ENCODE data around the gene RASA3.
"Not testable (repeated sequence)": the region's sequence is repeated elsewhere in the genome, so short reads cannot be mapped to it uniquely, and the experiment has no call there.

RASA3 gene

DNA sequence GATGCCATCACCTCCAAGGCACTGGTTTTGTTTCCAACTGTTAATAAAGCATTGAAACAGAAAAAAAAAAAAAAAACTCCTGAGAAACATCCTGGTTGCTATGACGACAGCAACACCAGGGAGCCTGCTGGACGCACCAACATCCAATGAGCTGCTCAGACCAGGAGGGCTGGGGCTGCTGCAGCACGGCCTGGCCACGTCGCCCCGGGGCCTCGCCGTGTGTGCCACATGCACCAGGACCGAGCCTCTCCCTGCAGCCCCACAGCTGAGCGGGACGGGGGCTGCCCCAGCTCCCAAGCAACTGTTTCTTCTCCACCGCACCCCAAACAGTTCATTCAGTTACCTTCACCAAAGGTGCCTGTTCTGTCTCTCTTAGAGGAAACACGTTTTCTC, 54.5 kb downstream of the RASA3 start:
- 0 out of 22 replicates have a peak overlapping the region, but pooled peaks of 1 of the 11 experiments have one; percentile 21 for H3K9ac ChIP-seq
- peak overlapping the region in 2 of 11 experiments; percentile 31 to 34; a peak in 2 of 22 replicates for H3K27ac ChIP-seq
- peaks cover 70 to 92% (median 88%) of the 10 kb centered on the region in 11 experiments for H4K20me1 ChIP-seq
- peaks cover 0 to 13% (median 0%) of the 10 kb centered on the region in 11 experiments; a peak in 7 of 22 replicates for H3K9me3 ChIP-seq (replicated peaks in 1 of 11)
- peak overlapping the region; percentile 8 to 80 (median 70); a peak in 19 of 22 replicates for H3K4me2 ChIP-seq
- H3K4me1 ChIP-seq = peaks cover 46 to 88% (median 78%) of the 10 kb centered on the region in 10 experiments
- H3K4me3 ChIP-seq = no peak overlapping the region
- no peaks in the 10 kb centered on the region for H3K27me3 ChIP-seq
- peaks cover 12 to 64% (median 40%) of the 10 kb centered on the region in 11 experiments; a peak in 20 of 22 replicates for H3K36me3 ChIP-seq
- no peak for TF ChIP-seq Cebpa-rat (IDR thresholded peaks at IDR 0.05)

- TF ChIP-seq Cebpa-rat (IDR thresholded peaks at IDR 0.05) = no peak
- H3K9me3 ChIP-seq (replicated peaks in 1 of 11) = peaks cover 0 to 7% (median 0%) of the 10 kb centered on the region in 11 experiments; a peak in 2 of 22 replicates
- peak overlapping the region in 8 of 11 experiments; percentile 9 to 27 (median 13); a peak in 8 of 22 replicates for H3K27ac ChIP-seq
- H4K20me1 ChIP-seq = peaks cover 64 to 94% (median 83%) of the 10 kb centered on the region in 11 experiments
- peaks cover 12 to 64% (median 38%) of the 10 kb centered on the region in 11 experiments; a peak in 20 of 22 replicates for H3K36me3 ChIP-seq
- H3K4me3 ChIP-seq = no peak overlapping the region
- H3K27me3 ChIP-seq = no peaks in the 10 kb centered on the region
- H3K4me1 ChIP-seq = peaks cover 51 to 88% (median 82%) of the 10 kb centered on the region in 10 experiments
- peak overlapping the region in 7 of 11 experiments; percentile 5 to 50 (median 37); a peak in 10 of 22 replicates for H3K9ac ChIP-seq
- H3K4me2 ChIP-seq = peak overlapping the region; percentile 44 to 80 (median 73)
Measured at GRCh38 chr13:114077099-114077932, 55.1 kb downstream of the RASA3 start.

DNA sequence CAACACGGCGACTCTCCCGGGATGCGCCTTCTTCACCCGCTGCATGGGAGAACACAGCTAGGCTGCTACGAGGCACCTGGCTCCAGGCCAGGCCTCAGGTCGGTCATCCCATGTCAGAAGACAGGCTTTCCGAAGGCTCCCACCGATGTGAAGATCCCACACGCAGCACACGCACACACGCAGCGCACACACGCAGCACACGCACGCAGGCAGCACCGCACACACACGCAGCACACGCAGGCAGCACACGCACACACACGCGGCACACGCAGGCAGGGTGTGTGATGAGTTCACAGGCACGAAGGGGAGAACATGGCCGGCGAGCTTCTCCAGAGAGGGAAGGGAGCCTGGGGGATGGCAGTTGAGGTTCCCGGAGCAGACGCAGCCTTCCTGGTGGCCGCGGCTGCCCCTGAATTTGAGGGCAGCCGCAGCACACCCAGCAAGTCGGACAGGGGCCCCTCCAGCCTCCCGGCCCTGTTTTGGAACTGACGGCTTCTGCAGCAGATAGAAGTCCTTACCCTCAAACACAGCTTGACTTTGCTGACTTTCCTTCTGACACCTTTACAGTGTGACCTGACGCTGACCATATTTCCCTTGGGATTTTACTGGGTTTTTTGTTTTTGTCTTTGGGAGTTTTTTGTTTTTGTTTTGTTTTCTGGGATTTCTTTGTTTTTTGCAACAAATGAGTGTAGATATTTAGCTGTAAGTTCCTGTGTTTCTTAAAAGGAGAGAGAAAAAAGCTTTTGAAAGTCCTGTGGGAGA, 55.9 kb downstream of the RASA3 start:
- peak overlapping the region in 8 of 11 experiments; percentile 9 to 27 (median 13); a peak in 8 of 22 replicates for H3K27ac ChIP-seq
- peaks cover 56 to 94% (median 75%) of the 10 kb centered on the region in 11 experiments for H4K20me1 ChIP-seq
- no peaks in the 10 kb centered on the region for H3K27me3 ChIP-seq
- peaks cover 59 to 91% (median 86%) of the 10 kb centered on the region in 10 experiments for H3K4me1 ChIP-seq
- H3K9me3 ChIP-seq (replicated peaks in 1 of 11) = no peaks in the 10 kb centered on the region
- H3K36me3 ChIP-seq = peaks cover 17 to 63% (median 39%) of the 10 kb centered on the region in 11 experiments
- H3K4me3 ChIP-seq = no peak overlapping the region
- peak overlapping the region; percentile 44 to 80 (median 73) for H3K4me2 ChIP-seq
- H3K9ac ChIP-seq = peak overlapping the region in 7 of 11 experiments; percentile 5 to 50 (median 37); a peak in 10 of 22 replicates
- TF ChIP-seq Cebpa-rat (IDR thresholded peaks at IDR 0.05) = no peak

GRCh38 chr13:114075811-114076210, 56.6 kb downstream of the RASA3 start:
- peak overlapping the region in 6 of 11 experiments; percentile 56 to 80 (median 76); a peak in 7 of 22 replicates for H3K4me2 ChIP-seq
- H3K27ac ChIP-seq = peak overlapping the region in 1 of 11 experiments; percentile 20; a peak in 1 of 22 replicates
- not testable (repeated sequence) for H3K4me3 ChIP-seq; H3K9me3 ChIP-seq (replicated peaks in 1 of 11); H3K9ac ChIP-seq; H3K27me3 ChIP-seq
- H3K4me1 ChIP-seq = peaks cover 65 to 95% (median 90%) of the 10 kb centered on the region in 10 experiments
- peaks cover 49 to 90% (median 68%) of the 10 kb centered on the region in 11 experiments for H4K20me1 ChIP-seq
- peaks cover 24 to 67% (median 35%) of the 10 kb centered on the region in 11 experiments for H3K36me3 ChIP-seq

DNA sequence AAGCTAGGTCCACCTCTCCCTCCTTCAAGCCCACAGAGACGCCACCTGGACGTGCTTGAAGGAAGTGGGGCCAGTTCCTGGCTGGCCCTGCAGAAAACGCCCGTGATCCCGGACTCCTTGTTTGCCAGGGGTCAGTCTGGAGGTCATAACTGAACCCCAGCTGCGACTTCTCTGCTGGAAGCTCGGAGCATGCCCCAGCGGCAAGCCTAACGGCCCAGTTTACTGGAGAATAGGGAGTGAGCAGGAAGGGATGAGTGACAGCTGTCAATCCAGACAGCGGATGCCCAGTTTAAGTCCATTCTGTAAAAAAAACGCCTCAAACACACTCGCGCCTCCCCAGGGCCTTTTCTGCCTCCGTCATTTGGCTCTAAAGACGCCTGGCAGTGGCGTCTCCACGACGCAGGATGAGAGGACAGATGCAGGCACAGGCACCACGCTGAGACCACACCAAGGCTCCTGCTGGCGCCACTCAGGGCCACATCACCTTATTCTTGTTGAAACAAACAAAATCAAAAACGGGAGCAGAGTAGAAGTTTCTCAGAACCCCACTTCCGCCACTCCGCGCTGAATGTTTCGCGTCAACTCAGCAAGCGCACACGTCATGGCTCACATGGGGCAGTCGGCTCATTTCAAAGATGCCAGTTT, 57.6 kb downstream of the RASA3 start:
- peaks cover 23 to 61% (median 35%) of the 10 kb centered on the region in 11 experiments; a peak in 20 of 22 replicates for H3K36me3 ChIP-seq
- H3K27ac ChIP-seq = peak overlapping the region in 7 of 11 experiments; percentile 1 to 55 (median 18); a peak in 6 of 22 replicates
- H4K20me1 ChIP-seq = peaks cover 39 to 80% (median 58%) of the 10 kb centered on the region in 11 experiments; a peak in 21 of 22 replicates
- no peak overlapping the region for H3K4me3 ChIP-seq
- no peak for TF ChIP-seq Cebpa-rat (IDR thresholded peaks at IDR 0.05)
- H3K27me3 ChIP-seq = no peaks in the 10 kb centered on the region
- peaks cover 0 to 5% (median 0%) of the 10 kb centered on the region in 11 experiments; a peak in 3 of 22 replicates for H3K9me3 ChIP-seq (replicated peaks in 1 of 11)
- H3K4me2 ChIP-seq = peak overlapping the region; percentile 8 to 86 (median 70); a peak in 21 of 22 replicates
- peaks cover 64 to 90% (median 81%) of the 10 kb centered on the region in 10 experiments for H3K4me1 ChIP-seq
- H3K9ac ChIP-seq = peak overlapping the region in 8 of 11 experiments; percentile 5 to 64 (median 31); a peak in 11 of 22 replicates

- H3K4me1 ChIP-seq = peaks cover 59 to 84% (median 76%) of the 10 kb centered on the region in 10 experiments
- H3K27me3 ChIP-seq = no peaks in the 10 kb centered on the region
- peaks cover 23 to 56% (median 34%) of the 10 kb centered on the region in 11 experiments; a peak in 19 of 22 replicates for H3K36me3 ChIP-seq
- H4K20me1 ChIP-seq = peaks cover 32 to 72% (median 50%) of the 10 kb centered on the region in 11 experiments; a peak in 21 of 22 replicates
- peak overlapping the region in 10 of 11 experiments; percentile 28 to 86 (median 76); a peak in 20 of 22 replicates for H3K4me2 ChIP-seq
- H3K9ac ChIP-seq = peak overlapping the region in 6 of 11 experiments; percentile 5 to 64 (median 42); a peak in 10 of 22 replicates
- H3K27ac ChIP-seq = peak overlapping the region in 8 of 11 experiments; percentile 1 to 55 (median 18); a peak in 9 of 22 replicates
- no peak for TF ChIP-seq Cebpa-rat (IDR thresholded peaks at IDR 0.05)
- H3K9me3 ChIP-seq (replicated peaks in 1 of 11) = peaks cover 0 to 5% (median 0%) of the 10 kb centered on the region in 11 experiments; a peak in 3 of 22 replicates
- no peak overlapping the region for H3K4me3 ChIP-seq
Measured at GRCh38 chr13:114073881-114074612, 58.4 kb downstream of the RASA3 start.

DNA sequence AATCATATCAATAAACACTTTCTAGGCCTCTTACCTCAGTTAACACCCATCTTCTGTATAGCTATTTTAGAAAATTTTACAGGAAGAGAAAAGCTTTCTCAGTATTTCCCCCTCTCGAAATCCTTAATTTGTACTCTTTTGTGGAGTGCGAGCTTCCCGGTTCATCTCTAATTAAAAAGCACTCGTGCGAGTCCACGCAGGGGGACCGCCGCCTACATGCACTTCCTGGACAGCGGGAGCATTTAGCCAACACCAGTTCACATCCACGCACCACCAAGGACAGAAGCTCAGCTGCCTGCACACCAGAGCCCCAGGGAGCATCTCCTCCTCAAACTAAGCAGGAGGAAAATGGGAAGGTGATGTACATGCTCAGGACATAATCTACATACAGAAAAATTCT, 60.0 kb downstream of the RASA3 start:
- peak overlapping the region; percentile 68 to 86 (median 75) for H3K4me2 ChIP-seq
- H3K9me3 ChIP-seq (replicated peaks in 1 of 11) = peaks cover 0 to 5% (median 0%) of the 10 kb centered on the region in 11 experiments; a peak in 3 of 22 replicates
- peak overlapping the region in 1 of 10 experiments; percentile 23; a peak in 1 of 20 replicates for H3K4me3 ChIP-seq
- H4K20me1 ChIP-seq = peaks cover 16 to 68% (median 34%) of the 10 kb centered on the region in 11 experiments; a peak in 17 of 22 replicates
- no peak for TF ChIP-seq Cebpa-rat (IDR thresholded peaks at IDR 0.05)
- no peaks in the 10 kb centered on the region for H3K27me3 ChIP-seq
- peak overlapping the region; percentile 26 to 60 (median 54); a peak in 18 of 22 replicates for H3K9ac ChIP-seq
- peaks cover 22 to 56% (median 34%) of the 10 kb centered on the region in 11 experiments; a peak in 19 of 22 replicates for H3K36me3 ChIP-seq
- peak overlapping the region in 9 of 11 experiments; percentile 43 to 73 (median 57); a peak in 19 of 22 replicates for H3K27ac ChIP-seq
- peaks cover 63 to 84% (median 77%) of the 10 kb centered on the region in 10 experiments for H3K4me1 ChIP-seq

Data from BLaER1 treated with 17β-estradiol and CSF1 and Interleukin-3, amounts not matched to agents 10 nM and 100 nM (cell line).